ENCODE data around the gene HPCAL1.
"Not testable (repeated sequence)": the region's sequence is repeated elsewhere in the genome, so short reads cannot be mapped to it uniquely, and the experiment has no call there.

Gene HPCAL1

DNA sequence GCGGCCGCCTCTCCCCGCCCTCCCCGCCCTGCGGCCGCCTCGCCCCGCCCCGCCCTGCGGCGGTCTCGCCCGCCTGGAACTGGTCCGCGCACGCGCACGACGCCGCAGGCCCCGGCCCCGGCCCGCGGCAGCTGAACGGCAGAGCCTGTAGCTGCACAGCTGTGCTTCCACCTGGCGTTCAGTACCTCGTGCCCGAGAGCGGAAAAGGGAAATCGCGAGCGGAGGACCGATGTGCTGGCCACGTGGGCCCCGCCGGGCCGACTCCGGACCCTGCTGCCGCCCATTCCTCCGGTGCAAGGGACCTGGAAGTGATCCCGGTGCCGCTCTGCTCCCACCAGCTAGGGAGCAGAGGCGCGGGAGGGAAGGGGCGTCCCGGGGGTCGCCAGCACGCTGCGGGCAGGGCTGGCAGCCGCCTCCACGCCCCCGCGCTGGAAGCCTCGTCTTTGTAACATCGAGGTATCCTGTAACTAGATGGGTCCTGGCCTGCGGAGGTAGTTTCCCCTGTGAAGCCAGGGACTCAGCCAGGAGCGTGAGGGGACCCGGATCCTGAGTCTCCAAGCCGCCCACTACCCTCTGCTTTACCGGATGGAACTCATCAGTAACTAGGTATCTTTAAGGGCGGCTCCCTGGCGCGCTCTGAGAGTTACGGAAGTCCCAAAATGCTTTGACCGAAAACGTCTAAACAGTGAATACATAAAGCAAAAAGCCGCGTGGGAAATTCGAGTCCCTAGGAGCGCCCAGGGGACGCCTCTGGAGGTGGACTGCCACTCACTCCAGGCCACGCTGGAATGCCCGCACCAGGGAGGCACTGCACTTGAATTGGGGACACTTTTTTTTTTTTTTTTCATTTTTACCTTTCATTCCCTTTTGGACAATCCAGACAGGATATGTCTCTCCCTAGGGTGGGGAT lies 146.1 kb downstream of the HPCAL1 start:
- DNase-seq, result peak; percentile 96

GRCh38 chr2:10449486-10449831 lies 146.8 kb downstream of the HPCAL1 start:
- no peak for DNase-seq

- DNase-seq, result no peak
Measured at GRCh38 chr2:10449838-10450691, 147.4 kb downstream of the HPCAL1 start.

DNA sequence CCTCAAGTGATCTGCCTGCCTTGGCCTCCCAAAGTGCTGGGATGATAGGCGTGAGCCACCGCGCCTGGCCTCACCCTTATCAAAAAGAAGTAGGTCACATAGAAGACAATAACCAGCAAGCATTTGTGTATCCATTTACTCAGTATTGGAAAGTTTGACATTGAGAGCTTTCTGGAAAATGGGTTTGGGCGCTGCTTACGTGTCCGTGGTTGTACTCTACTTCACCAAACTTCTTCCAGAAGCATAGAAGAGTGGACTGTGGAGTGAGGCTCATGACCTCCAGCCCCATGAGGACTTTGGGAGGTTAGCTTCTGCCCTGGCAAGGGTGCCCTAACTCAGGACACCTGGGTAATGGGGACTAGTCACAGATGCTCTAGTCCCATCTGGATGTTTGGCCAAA lies 149.1 kb downstream of the HPCAL1 start:
- no peak for DNase-seq

DNA sequence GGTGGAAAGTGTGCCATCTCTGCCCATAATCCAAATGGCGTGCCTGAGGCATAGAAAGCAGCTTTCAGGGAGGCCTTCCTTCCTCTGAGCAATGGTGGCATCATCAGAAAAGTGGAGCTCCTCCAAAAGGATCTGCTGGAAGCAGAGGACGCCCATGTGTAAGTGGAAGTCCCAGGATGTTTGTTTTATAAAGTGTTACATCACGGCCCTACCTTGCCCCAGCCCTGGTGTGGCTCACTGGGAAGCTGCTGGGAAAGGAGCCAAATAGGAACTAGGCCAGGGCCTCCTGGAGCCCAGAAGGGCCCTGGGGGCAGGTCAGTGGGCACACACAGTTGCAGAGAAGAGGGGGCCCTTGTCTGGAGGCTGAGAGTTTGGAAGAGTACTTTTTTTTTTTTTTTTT lies 149.6 kb downstream of the HPCAL1 start:
- DNase-seq, result no peak

- no peak for DNase-seq
Measured at GRCh38 chr2:10452956-10453904, 150.5 kb downstream of the HPCAL1 start.

- no peak for DNase-seq
Measured at GRCh38 chr2:10453905-10454298, 151.2 kb downstream of the HPCAL1 start.

GRCh38 chr2:10454505-10454904 lies 151.8 kb downstream of the HPCAL1 start:
- no peak for DNase-seq

GRCh38 chr2:10457195-10457594 lies 154.5 kb downstream of the HPCAL1 start:
- DNase-seq, result not testable (repeated sequence)

- DNase-seq, result no peak
Measured at GRCh38 chr2:10457846-10458598, 155.3 kb downstream of the HPCAL1 start.

DNA sequence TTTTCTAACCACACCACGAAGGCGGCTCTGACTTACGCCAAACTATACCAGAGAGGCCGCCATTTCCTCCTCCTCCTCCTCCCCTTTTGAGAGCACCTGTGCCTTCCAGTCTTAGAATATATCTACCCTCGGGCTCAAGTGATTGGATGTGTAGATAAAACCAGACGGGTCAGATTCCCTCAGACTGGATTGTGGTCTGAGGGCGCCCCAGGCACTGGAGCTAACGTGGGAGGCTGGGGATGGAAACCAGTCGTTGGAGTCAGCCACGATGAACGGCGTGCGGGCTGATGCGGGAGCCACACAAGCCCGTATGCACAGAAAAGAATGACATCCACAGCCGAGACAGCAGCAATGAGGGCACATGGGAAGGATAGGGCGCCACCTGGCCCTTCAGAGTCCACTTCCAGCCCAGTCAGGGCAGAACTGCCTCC lies 157.7 kb downstream of the HPCAL1 start:
- no peak for DNase-seq

DNA sequence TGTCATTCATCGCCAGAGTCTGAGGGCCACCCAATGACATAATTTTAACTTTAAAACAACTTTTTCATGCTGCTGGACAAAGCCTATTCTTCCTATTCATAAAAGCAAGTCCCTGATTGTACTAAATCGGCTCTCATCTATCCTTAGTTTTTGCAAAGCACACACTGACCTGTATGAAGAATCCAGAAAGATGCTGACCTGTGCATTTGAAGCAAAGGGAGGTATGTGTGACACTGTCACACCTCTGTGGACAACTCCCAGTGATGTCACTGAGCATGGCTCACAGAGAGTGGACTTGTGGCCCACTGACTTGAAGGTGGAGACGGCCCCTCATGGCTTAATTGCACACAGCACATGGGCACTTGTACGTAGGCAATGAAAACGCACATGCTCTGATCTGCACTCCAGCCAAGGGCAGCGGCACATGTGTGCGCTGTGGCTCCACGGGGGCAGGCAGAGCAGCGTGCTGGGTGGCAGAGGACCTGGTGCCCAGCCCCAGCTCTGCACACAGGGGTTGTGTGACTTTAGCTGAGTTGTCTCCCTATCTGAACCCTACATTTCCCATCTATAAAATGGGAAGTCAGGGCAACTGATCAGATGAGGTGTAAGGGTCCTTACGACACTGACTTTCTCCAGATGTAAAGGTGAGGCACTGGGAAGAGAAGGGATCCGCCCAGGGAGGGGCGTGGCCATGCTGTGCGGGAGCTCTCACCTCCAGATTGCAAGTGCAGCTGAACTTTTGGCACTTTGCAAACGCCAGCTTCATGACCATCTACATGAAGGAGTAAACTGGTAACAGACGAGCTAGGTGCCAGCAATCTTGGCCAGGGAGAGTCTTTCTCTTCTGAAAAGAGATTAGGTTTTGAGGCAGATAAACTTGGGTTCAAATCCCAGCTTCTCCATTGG lies 159.7 kb downstream of the HPCAL1 start:
- no peak for DNase-seq

DNA sequence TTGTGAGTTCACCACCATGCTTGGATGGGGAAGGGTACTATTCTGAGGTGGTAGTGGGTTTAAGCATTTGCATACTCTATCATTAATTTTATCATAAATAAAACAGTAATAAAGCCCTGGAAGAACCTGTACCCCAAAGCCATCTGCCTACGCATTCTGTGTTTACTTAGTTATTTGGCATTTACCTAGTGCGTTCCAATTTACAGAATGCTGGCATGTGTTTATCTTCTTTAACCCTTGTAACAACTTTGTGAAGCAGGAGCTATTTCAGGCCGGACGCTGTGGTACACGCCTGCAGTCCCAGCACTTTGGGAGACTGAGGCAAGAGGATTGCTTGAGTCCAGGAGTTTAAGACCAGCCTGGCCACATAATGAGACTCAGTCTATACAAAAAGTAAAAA lies 163.2 kb downstream of the HPCAL1 start:
- DNase-seq, result no peak

- no peak for DNase-seq
Measured at GRCh38 chr2:10466801-10467200, 164.1 kb downstream of the HPCAL1 start.

- no peak for DNase-seq
Measured at GRCh38 chr2:10467401-10467800, 164.7 kb downstream of the HPCAL1 start.

- no peak for DNase-seq
Measured at GRCh38 chr2:10469301-10469700, 166.6 kb downstream of the HPCAL1 start.

- no peak for DNase-seq
Measured at GRCh38 chr2:10469955-10470608, 167.4 kb downstream of the HPCAL1 start.

- no peak for DNase-seq
Measured at GRCh38 chr2:10471046-10471571, 168.4 kb downstream of the HPCAL1 start.

GRCh38 chr2:10471955-10472354 lies 169.3 kb downstream of the HPCAL1 start:
- DNase-seq, result no peak

GRCh38 chr2:10473121-10473756 lies 170.5 kb downstream of the HPCAL1 start:
- DNase-seq, result no peak
